Hematopoietic multipotent progenitor cell treated with erythropoietin and hydrocortisone succinate and interleukin-3 and kit ligand, for 6 days (in vitro differentiated cells): Measurements from ENCODE around the gene CLK3.

Experiments
- DNase-seq: peaks from one replicate; pipeline ENCODE4 v3.0.0-alpha.2; 2015

CLK3 gene

GRCh38 chr15:74603789-74604705 lies 11.6 kb upstream of the CLK3 start:
- DNase-seq: no peak

GRCh38 chr15:74604983-74605794 lies 10.4 kb upstream of the CLK3 start:
- DNase-seq: no peak

- DNase-seq: no peak
Observed at GRCh38 chr15:74605795-74606150, 9.9 kb upstream of the CLK3 start.

GRCh38 chr15:74608786-74609185 lies 6.8 kb upstream of the CLK3 start:
- DNase-seq: no peak

- no peak for DNase-seq
Observed at GRCh38 chr15:74609938-74610301, 5.7 kb upstream of the CLK3 start.

GRCh38 chr15:74610302-74610951 lies 5.2 kb upstream of the CLK3 start:
- DNase-seq: peak; percentile 99

GRCh38 chr15:74611341-74611740 lies 4.3 kb upstream of the CLK3 start:
- no peak for DNase-seq

- DNase-seq: no peak
Observed at GRCh38 chr15:74611834-74612233, 3.8 kb upstream of the CLK3 start.

GRCh38 chr15:74612677-74613076 lies 3.0 kb upstream of the CLK3 start:
- DNase-seq: no peak

GRCh38 chr15:74613089-74613952 lies 2.3 kb upstream of the CLK3 start:
- no peak for DNase-seq

GRCh38 chr15:74613953-74614743 lies 1.5 kb upstream of the CLK3 start:
- DNase-seq: no peak

- peak; percentile 86 for DNase-seq
Observed at GRCh38 chr15:74614744-74615507, 710 bp upstream of the CLK3 start.

- DNase-seq: peak; percentile 96
Observed at GRCh38 chr15:74616366-74616939, 817 bp downstream of the CLK3 start.

GRCh38 chr15:74616996-74617395 lies 1.4 kb downstream of the CLK3 start:
- peak; percentile 51 for DNase-seq

- no peak for DNase-seq
Observed at GRCh38 chr15:74618841-74619596, 3.4 kb downstream of the CLK3 start.

- no peak for DNase-seq
Observed at GRCh38 chr15:74619916-74620635, 4.4 kb downstream of the CLK3 start.

- DNase-seq: peak; percentile 92
Observed at GRCh38 chr15:74620636-74621545, 5.3 kb downstream of the CLK3 start.

GRCh38 chr15:74621546-74621920 lies 5.9 kb downstream of the CLK3 start:
- no peak for DNase-seq
